ENCODE measurements around the gene DOCK10.
A peak's percentile ranks its signal among the peaks of the same experiment; 100 is the strongest.

Gene DOCK10

GRCh38 chr2:225011585-225011984, 30.7 kb downstream of the DOCK10 start:
- DNase-seq (ENCODE audit: low read depth), result no peak

GRCh38 chr2:225010804-225011203, 31.5 kb downstream of the DOCK10 start:
- DNase-seq (ENCODE audit: low read depth), result no peak

- no peak for DNase-seq (ENCODE audit: low read depth)
Measured at GRCh38 chr2:225009768-225010167, 32.5 kb downstream of the DOCK10 start.

- DNase-seq (ENCODE audit: low read depth), result no peak
Measured at GRCh38 chr2:225008935-225009334, 33.3 kb downstream of the DOCK10 start.

- no peak for DNase-seq (ENCODE audit: low read depth)
Measured at GRCh38 chr2:225008179-225008856, 34.0 kb downstream of the DOCK10 start.

GRCh38 chr2:225006730-225007129, 35.5 kb downstream of the DOCK10 start:
- DNase-seq (ENCODE audit: low read depth), result no peak

- DNase-seq (ENCODE audit: low read depth), result no peak
Measured at GRCh38 chr2:225004597-225004996, 37.7 kb downstream of the DOCK10 start.

- DNase-seq (ENCODE audit: low read depth), result no peak
Measured at GRCh38 chr2:225002656-225003045, 39.6 kb downstream of the DOCK10 start.

GRCh38 chr2:225002039-225002655, 40.1 kb downstream of the DOCK10 start:
- DNase-seq (ENCODE audit: low read depth), result peak; percentile 37

GRCh38 chr2:224999754-225000153, 42.5 kb downstream of the DOCK10 start:
- DNase-seq (ENCODE audit: low read depth), result no peak

- no peak for DNase-seq (ENCODE audit: low read depth)
Measured at GRCh38 chr2:224999321-224999720, 42.9 kb downstream of the DOCK10 start.

- no peak for DNase-seq (ENCODE audit: low read depth)
Measured at GRCh38 chr2:224997802-224998201, 44.5 kb downstream of the DOCK10 start.

- no peak for DNase-seq (ENCODE audit: low read depth)
Measured at GRCh38 chr2:224995419-224995818, 46.8 kb downstream of the DOCK10 start.

GRCh38 chr2:224994242-224994823, 47.9 kb downstream of the DOCK10 start:
- DNase-seq (ENCODE audit: low read depth), result no peak

- DNase-seq (ENCODE audit: low read depth), result no peak
Measured at GRCh38 chr2:224990710-224991109, 51.6 kb downstream of the DOCK10 start.

GRCh38 chr2:224987733-224988132, 54.5 kb downstream of the DOCK10 start:
- DNase-seq (ENCODE audit: low read depth), result no peak

- DNase-seq (ENCODE audit: low read depth), result no peak
Measured at GRCh38 chr2:224986477-224986876, 55.8 kb downstream of the DOCK10 start.

GRCh38 chr2:224984637-224985036, 57.6 kb downstream of the DOCK10 start:
- no peak for DNase-seq (ENCODE audit: low read depth)

- no peak for DNase-seq (ENCODE audit: low read depth)
Measured at GRCh38 chr2:224983712-224984554, 58.3 kb downstream of the DOCK10 start.

GRCh38 chr2:224982910-224983711, 59.2 kb downstream of the DOCK10 start:
- no peak for DNase-seq (ENCODE audit: low read depth)

GRCh38 chr2:224982226-224982625, 60.0 kb downstream of the DOCK10 start:
- DNase-seq (ENCODE audit: low read depth), result no peak
